ENCODE data around the gene ZNF646.

Gene ZNF646

DNA sequence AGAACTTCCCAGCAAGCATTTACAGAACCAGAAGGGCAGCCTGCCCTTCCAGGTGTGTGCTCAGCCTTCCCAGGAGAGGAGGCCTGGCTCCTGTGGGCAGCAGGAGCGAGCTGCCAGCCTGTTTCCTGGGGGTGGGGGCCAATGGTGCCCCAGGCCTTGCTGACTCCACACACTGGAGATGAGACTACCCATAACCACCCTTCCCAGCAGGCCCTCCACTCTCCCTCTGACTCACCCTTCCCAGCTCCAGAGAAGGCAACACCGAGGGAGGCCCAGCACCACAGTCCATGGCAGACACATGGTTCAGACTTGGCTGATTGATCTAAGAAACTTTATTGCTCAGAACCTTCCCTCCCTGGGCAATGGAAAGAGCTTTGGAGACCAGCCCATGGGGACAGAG lies 16.3 kb downstream of the ZNF646 start:
- H3K9ac ChIP-seq (ENCODE audit: low read depth, low read length) = no peak overlapping the region
- H3K9me3 ChIP-seq (ENCODE audit: insufficient read depth, low read length, severe bottlenecking) = no peaks in the 10 kb centered on the region
- peaks cover 26% of the 10 kb centered on the region for H3K4me1 ChIP-seq (ENCODE audit: insufficient read depth, low read length)
- H3K27me3 ChIP-seq (ENCODE audit: insufficient read depth, low read length, poor library complexity) = no peaks in the 10 kb centered on the region
- peaks cover 56% of the 10 kb centered on the region for H3K36me3 ChIP-seq (ENCODE audit: insufficient read depth, low read length)
- TF ChIP-seq, protein P1, sequence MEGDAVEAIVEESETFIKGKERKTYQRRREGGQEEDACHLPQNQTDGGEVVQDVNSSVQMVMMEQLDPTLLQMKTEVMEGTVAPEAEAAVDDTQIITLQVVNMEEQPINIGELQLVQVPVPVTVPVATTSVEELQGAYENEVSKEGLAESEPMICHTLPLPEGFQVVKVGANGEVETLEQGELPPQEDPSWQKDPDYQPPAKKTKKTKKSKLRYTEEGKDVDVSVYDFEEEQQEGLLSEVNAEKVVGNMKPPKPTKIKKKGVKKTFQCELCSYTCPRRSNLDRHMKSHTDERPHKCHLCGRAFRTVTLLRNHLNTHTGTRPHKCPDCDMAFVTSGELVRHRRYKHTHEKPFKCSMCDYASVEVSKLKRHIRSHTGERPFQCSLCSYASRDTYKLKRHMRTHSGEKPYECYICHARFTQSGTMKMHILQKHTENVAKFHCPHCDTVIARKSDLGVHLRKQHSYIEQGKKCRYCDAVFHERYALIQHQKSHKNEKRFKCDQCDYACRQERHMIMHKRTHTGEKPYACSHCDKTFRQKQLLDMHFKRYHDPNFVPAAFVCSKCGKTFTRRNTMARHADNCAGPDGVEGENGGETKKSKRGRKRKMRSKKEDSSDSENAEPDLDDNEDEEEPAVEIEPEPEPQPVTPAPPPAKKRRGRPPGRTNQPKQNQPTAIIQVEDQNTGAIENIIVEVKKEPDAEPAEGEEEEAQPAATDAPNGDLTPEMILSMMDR (IDR thresholded peaks at IDR 0.05; ENCODE audit: borderline replicate concordance, extremely low read depth, low read length, poor library complexity, severe bottlenecking) = no peak
- TF ChIP-seq EZH2 (IDR thresholded peaks at IDR 0.05; ENCODE audit: borderline replicate concordance, low read depth, low read length, severe bottlenecking) = no peak
- no peak overlapping the region for H3K4me3 ChIP-seq (ENCODE audit: low read depth in 1 of 2, low read length in 2 of 2)
- DNase-seq = no peak
- no peak overlapping the region for H3K4me2 ChIP-seq (ENCODE audit: insufficient read depth, low read length)
- 0 out of 2 replicates have a peak, but pooled peaks cover 18% of the 10 kb centered on the region for H4K20me1 ChIP-seq (ENCODE audit: insufficient read depth, low read length)
- no peak overlapping the region for H2AFZ ChIP-seq (ENCODE audit: low read depth, low read length)
- no peak for ATAC-seq (ENCODE audit: insufficient read depth, low read depth)
- peaks cover 37% of the 10 kb centered on the region for H3K79me2 ChIP-seq (ENCODE audit: insufficient read depth, low read length)
- H3K27ac ChIP-seq (ENCODE audit: low read length) = no peak overlapping the region

DNA sequence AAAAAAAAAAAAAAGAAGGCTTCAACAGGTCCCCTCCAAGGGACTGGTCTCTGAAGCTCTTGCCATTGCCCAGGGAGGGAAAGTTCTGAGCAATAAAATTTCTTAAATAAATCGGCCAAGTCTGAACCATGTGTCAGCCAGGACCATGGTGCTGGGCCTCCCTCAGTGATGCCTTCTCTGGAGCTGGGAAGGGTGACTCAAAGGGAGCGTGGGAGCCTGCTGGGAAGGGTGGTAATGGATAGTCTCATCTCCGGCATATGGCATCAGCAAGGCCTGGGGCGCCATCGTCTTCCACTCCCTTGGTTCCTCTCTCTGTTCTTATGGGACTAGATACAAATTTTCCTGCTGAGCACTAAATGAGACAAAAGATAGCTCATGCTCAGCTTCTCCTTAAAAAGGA lies 18.1 kb downstream of the ZNF646 start:
- no peak overlapping the region for H3K4me3 ChIP-seq (ENCODE audit: low read depth in 1 of 2, low read length in 2 of 2)
- H4K20me1 ChIP-seq (ENCODE audit: insufficient read depth, low read length) = 0 out of 2 replicates have a peak, but pooled peaks cover 13% of the 10 kb centered on the region
- H3K36me3 ChIP-seq (ENCODE audit: insufficient read depth, low read length) = peaks cover 40% of the 10 kb centered on the region
- peak overlapping the region; percentile 78; the same call in 1 of the 2 replicates for H3K4me2 ChIP-seq (ENCODE audit: insufficient read depth, low read length)
- H2AFZ ChIP-seq (ENCODE audit: low read depth, low read length) = no peak overlapping the region
- DNase-seq (no peak), ATAC-seq (ENCODE audit: insufficient read depth, low read depth) (no peak)
- TF ChIP-seq, protein P1 (IDR thresholded peaks at IDR 0.05; ENCODE audit: borderline replicate concordance, extremely low read depth, low read length, poor library complexity, severe bottlenecking) = no peak
- no peak for TF ChIP-seq EZH2 (IDR thresholded peaks at IDR 0.05; ENCODE audit: borderline replicate concordance, low read depth, low read length, severe bottlenecking)
- H3K27ac ChIP-seq (ENCODE audit: low read length) = no peak overlapping the region
- no peaks in the 10 kb centered on the region for H3K27me3 ChIP-seq (ENCODE audit: insufficient read depth, low read length, poor library complexity)
- H3K9me3 ChIP-seq (ENCODE audit: insufficient read depth, low read length, severe bottlenecking) = no peaks in the 10 kb centered on the region
- peaks cover 28% of the 10 kb centered on the region for H3K4me1 ChIP-seq (ENCODE audit: insufficient read depth, low read length)
- no peak overlapping the region for H3K9ac ChIP-seq (ENCODE audit: low read depth, low read length)
- H3K79me2 ChIP-seq (ENCODE audit: insufficient read depth, low read length) = peaks cover 37% of the 10 kb centered on the region

DNA sequence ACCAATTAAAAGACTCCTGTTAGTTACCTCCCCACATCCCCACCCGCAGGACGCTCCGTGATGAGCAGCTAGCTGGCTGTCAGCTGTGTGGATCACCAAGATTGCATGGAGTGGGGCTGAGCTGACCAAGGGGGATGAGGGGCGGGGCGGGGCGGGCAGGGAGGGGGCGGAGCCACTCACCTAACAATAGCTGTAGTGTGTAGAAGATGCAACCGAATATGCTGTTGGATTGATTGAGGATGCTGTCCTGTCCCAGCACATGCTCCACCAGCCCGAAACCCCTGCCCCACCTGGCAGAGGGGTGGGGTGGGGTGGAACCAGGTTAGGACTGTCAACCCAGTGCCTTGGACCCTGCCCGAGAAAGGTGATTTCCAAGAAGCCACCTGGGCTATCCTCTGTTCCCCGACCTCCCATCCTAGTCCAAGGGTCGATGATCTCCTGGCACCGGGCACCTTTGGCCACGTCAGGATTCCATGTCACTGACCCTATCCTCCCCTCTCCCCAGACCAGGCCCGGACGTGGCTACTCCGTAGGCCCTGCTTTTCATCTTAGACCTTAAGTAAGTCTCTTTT lies 19.0 kb downstream of the ZNF646 start:
- Histone ChIP-seq H3K36me3 (ENCODE audit: insufficient read depth, low read length) (peaks cover 35% of the 10 kb centered on the region), H3K9me3 (ENCODE audit: insufficient read depth, low read length, severe bottlenecking) (no peaks in the 10 kb centered on the region), H3K27ac (ENCODE audit: low read length) (no peak overlapping the region), H3K4me2 (ENCODE audit: insufficient read depth, low read length) (peak overlapping the region; percentile 78), H3K27me3 (ENCODE audit: insufficient read depth, low read length, poor library complexity) (no peaks in the 10 kb centered on the region), H2AFZ (ENCODE audit: low read depth, low read length) (no peak overlapping the region), H3K79me2 (ENCODE audit: insufficient read depth, low read length) (peaks cover 37% of the 10 kb centered on the region), H4K20me1 (ENCODE audit: insufficient read depth, low read length) (0 out of 2 replicates have a peak, but pooled peaks cover 11% of the 10 kb centered on the region), H3K9ac (ENCODE audit: low read depth, low read length) (peak overlapping the region; percentile 68), H3K4me3 (ENCODE audit: low read depth in 1 of 2, low read length in 2 of 2) (peak overlapping the region in 1 of 2 experiments; percentile 85; a peak in 2 of 4 replicates), H3K4me1 (ENCODE audit: insufficient read depth, low read length) (peaks cover 28% of the 10 kb centered on the region)
- TF ChIP-seq, protein P1 (IDR thresholded peaks at IDR 0.05; ENCODE audit: borderline replicate concordance, extremely low read depth, low read length, poor library complexity, severe bottlenecking) = no peak
- no peak for TF ChIP-seq EZH2 (IDR thresholded peaks at IDR 0.05; ENCODE audit: borderline replicate concordance, low read depth, low read length, severe bottlenecking)
- DNase-seq (no peak), ATAC-seq (ENCODE audit: insufficient read depth, low read depth) (no peak)
